GM19023 (cell line): Measurements from ENCODE around the gene PRF1.

Experiments used
- ATAC-seq: cut with Tn5 transposase; IDR thresholded peaks from one replicate; pipeline ENCODE4 v1.9.1; 2021; ENCODE audit warnings: mild to moderate bottlenecking, moderate library complexity; ENCODE audit not compliant: unreplicated experiment

The PRF1 gene

DNA sequence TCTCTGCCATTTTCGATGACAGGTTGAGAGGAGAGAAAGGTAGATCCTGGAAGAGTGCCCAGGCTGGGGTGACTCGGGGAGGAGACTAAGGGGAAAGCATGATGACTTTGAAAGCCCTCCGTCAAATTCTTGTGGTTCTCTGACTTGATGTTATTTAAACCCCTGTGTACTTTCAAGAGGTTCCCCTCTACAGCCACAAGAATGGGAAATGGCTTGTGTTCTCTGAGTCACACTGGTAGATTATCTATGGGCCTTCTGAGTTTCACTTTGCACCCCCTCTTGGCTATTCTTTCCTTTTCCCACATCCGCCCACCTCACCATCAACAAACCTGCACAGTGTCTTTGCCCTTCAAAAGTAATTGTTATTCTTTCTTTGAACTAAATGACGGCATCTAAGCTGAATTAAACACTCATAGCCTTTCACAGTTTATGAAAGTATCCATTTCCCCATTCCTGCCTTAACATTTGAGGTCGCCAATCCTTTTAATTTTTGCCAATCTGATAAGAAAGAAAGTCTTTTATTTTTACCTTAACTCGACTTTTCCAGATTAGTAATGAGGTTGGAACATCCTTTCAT, 24.1 kb downstream of the PRF1 start:
- no peak for ATAC-seq

DNA sequence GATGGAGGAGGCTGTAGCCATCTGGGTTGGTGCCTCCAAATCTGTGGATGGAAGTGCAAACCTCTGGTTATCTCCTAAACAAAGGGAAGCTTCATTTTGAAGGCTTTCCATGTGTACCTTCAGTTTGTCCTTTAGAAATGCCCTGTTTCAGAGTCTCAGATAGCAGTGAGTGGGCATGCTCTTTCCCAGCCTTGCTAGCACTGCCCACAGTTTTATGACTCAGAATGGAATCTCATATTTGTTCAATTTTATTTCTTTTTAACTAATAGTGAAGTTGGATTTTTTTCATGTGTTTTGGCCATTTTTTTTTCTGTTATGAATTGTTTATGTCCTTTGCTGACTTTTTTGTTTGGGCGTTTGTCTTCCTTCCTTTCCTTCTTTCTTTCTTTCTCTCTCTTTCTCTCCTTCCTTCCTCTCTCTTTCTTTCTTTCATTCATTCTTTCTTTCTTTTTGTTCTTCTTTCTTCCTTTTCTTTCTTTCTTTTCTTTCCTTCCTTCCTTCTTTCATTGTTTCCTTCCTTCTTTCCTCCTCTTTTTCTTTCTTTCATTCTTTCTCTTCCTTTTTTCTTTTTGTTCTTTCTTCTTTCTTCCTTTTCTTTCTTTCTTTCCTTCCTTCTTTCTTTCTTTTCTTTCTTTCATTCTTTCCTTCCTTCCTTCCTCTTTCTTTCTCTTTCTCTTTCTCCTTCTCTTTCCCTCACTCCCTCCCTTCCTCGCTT, 25.6 kb downstream of the PRF1 start:
- ATAC-seq = no peak

DNA sequence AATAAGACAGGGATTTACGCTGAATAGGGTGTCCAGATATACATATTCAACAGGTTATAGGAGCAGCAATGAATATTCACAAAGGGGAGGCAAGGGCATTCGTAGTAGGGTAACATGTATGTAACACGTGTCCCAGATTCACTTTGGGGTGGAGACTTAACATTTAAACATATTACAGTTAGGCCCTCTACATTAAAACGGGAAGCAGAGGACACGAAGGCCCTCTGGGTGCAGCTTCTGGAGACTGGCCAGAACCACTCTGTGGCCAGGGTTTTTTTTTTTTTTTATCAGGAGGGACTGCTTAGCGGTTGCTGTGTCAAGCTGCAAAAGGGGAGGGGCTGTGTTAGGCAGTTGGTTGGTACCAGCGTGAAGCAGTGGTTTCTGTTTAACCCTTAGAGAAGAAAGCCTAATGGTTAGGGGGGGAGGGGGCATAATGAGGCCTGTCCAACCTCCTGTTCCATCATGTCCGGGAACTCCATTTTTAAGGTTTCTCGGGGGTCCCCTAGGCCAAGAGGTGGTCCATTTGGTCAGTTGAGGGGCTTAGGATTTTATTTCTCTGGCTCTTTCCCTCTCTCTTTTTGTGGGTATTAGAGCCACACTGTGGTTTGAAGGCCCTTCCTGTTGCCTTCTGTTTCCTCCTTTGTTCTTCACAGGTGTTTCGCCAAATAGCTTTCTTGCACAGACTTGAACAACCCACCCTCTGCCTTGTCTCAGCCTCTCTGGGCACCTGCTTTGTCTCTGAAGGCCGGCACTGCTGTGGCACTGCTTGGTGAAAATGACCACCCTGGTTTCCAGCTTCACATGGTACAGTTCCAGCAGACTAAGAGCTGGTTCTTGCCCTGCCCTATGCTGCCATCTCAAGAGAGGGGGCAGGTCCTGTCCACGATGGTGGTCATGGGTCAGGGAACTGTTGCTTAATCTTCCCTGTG, 26.4 kb downstream of the PRF1 start:
- peak; percentile 59 for ATAC-seq

DNA sequence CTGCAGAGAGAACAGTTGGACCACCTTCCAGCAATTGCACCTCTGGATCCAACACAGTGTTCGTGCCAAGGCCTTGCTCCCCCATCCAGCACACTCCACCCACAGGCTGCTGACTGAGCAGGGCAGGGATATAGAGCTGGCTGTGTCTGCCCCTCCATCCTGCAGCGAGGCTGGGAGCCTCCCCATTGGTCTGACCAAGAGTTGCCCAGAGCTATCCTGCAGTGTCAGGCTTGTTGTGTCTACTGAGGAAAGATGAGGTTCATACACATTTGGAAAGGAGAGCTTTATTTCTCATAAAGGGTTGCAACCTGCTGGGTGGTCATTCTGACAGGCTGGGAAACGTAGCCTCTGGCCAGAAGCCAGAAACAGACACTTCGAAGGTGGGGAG, 27.1 kb downstream of the PRF1 start:
- no peak for ATAC-seq

DNA sequence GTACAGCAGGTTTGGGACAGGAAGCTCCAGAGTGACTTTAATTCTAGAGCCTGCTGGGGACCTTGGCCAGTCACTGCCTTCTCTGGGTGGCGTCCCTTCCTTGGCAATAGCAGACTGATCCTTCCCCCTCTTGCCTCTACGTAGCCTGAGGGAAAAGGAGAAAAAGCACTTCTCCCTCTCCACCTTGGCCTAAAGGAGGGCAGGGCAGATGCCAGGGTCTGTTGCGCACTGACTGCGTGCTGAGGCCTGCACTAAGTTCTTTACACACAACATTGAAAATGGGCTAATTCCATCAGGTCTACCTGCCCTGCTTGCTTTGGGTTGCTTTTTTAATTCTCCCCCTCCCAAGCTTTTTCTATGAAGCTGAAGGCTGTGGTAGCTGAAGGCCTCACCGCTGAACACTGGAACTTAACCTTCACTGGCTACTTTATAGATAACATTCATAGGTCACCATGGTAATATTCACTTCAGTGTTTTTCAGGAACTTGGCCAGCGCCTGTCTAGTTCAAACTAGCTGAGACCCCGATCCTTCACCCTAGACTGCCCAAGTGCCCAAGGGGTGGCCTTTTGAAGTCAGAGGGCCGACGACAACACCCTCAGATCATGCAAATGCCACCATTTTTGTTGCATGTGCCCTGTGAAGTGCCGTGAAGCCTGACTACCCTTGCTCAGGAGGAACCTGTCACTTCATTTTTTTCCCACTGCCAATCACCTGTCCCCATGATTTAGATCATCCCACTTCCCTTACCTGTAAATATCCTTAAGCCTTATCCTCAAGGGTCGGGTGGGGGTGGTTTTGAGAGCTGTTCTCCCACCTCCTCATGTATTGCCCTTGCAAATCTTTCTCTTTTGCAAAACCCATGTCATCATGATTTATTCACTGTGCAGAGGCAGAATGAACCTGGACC, 28.7 kb downstream of the PRF1 start:
- no peak for ATAC-seq

DNA sequence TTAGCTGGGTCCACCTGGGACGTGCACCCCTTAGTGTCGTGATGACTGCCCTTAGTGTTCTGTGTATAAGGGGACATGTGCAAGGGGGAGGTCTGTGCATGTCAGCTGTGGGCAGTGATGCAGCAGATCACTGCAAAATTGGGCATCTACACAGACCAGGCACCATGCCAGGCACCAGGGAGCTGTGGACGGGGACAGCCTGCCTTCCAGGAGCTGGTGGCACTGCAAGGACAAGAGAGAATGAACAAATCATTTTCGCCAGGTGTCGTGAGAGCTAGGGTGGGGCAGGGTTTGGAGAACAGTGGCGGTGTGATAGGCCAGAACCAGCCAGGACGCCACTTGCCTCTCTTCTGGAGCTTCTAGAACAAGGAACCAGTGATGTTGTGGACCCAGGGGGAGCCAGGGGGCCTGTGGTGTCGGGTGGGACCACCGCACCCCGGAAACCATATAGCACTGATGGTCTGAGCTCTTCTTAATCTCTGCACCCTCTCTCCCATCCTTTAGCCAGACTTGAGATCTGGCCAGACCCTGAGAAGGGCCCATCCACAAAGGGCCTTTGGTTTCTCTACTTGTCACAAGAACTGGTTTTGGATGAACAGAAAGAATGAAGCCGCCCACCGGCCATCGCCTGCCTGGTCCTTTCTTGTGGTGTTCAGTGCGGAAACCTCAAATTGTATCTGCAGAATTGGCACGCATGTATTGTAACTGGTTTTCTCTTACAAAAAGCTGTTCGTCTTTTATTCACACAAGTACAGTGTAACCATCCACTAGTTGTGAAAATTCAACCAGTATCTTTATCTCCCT, 30.7 kb downstream of the PRF1 start:
- ATAC-seq = no peak

DNA sequence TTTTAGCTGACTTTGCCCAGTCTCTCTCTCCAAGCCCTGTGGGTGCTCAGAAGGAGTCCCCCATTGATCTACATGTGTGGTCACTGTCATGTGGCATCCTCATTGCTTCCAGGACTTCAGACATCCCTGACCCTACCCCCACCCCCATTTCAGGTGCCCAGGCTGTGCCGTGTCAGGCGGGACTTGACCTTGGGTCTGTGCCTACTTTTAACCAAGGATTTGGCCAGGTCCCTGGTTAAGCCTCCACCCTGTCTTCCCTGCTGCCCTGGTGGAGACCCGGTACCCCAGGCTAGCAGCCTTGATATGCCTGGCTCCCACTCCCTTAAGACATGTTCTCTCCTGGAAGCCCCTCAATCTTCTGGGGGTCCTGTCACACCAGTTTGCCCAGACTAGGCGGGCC, 31.3 kb downstream of the PRF1 start:
- no peak for ATAC-seq

DNA sequence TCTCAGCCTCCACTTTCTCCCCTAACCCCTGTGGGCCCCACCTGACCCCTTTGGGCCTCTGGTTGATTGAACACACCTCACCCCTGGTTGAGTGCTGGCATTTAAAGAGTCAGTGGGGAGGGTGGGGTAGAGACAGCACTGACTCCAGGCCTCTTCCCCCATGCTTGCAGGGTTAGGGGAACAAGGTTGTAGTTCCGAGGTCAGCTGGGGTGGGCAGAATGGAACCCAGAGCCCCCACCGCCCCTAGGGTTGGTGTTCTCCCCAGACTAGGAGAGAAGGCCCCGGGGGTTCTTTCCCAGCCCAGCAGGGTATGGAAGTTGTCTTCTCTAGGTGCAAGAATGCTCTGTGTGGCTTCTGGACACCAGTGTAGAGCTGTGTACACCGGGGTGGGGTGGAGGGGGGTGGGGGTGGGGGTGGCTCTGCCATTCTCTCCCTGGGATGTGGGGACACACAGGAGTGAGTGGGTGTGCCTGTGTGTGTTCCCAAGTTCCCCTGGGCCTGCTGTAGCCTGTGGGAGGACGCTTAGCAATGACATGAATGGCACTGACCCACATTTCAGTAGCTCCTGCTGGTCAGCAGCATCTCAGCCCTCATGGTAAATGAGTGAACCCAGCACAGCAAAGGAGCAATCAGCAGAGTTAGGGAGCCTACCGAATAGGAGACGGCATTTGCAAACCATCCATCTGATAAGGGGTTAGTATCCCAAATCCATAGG, 33.6 kb downstream of the PRF1 start:
- no peak for ATAC-seq

DNA sequence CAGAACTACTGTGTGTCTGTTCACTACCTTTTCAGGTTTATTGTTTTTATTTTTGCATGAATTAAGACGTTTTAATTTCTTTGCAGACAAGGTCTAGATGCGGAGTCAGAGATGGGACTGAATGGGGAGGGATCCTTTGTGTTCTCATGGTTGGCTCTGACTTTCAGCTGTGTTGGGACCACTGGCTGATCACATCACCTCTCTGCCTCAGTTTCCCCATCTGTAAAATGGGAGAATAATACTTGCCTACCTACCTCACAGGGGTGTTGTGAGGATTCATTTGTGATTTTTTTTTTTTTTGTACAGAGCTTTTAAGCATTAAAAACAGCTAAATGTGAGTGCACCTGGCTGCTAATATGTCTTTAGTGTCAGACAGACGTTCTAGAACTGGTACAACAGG, 34.4 kb downstream of the PRF1 start:
- ATAC-seq = no peak

DNA sequence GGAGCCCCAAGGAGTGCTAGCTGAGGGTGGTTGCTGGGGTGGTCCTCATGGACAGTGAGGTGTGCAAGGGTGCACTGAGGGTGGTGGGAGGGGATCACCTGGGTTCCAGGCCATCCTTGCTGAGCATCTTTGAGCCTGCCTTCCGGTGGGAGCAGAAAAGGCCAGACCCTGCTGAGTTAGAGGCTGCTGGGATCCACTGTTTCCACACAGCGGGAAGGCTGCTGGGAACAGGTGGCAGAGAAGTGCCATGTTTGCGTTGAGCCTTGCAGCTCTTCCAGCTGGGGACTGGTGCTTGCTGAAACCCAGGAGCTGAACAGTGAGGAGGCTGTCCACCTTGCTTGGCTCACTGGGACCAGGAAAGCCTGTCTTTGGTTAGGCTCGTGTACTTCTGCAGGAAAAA, 34.9 kb downstream of the PRF1 start:
- ATAC-seq = no peak

DNA sequence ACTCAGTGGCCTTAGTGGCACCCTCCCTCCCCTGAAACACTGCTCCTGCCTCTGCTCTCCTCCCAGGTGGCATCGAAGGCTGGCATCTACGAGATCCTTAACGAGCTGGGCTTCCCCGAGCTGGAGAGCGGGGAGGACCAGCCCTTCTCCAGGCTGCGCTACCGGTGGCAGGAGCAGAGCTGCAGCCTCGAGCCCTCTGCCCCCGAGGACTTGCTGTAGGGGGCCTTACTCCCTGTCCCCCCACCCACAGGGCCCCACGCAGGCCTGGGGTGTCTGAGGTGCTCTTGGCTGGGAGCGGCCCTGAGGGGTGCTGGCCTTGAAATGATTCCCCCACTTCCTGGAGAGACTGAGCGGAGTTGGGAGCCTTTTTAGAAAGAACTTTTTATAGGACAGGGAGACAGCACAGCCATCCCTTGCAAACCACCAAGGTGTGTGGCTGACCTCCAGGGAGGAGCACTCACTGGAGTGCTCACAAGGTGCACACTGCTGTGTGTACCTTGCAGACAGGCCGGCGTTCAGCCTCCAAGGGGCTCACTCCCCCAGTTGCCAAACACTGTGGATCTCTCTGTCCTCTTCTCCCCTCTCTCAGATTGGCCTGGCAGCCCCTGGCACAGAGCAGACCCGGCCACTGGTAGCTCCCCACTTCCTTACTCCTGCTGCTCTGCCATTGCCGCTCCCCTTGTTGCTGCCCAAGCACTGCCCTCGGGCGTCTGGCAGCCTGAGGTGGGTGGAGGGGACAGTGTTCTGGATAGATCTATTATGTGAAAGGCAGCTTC, 35.8 kb downstream of the PRF1 start:
- ATAC-seq = no peak

DNA sequence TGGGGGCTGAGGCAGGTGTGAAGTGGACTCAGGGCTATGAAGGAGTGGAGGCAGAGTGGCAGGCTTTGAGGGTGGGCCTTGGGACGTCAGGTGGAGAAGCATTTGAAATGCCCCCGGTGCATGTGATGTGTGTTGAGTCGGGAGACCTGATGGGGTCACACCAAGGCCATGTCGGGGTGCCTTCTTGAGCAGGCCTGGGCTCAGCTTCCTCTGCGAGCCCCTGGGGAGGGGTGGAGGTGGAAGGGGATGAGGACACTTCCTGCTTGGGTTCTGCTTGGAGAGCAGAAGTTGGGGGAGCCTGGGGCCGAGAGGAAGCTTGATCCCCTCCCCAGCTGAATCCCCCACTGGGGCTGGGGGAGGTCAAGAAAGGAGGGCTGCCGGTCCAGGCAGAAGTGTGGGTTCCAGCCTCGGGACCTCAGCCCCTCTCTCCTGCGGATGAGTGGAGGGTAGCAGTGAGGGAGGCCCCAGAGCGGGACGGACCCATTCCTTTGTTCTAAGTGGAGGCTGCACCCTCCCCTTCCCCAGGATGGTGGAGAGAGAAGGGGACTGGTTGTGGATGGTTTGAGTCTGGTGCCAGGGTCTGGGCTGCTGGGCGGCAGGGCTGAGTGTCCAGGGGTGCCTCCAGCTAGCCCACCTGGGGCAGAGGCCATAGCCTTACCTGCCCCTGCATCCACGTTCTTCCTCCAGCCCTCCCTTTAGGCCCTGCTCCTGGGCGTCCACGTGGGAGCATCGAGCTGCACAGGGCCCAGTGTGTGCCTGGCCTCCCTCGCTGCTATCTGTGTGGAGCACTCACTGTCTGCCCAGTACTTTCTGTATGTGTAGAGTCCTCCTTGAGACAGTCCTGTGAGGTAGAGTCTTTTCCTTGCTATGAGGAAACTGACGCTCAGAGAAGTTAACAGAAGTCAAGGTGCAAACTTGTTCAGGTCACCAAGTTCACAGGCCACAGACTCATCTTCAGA, 36.7 kb downstream of the PRF1 start:
- no peak for ATAC-seq

DNA sequence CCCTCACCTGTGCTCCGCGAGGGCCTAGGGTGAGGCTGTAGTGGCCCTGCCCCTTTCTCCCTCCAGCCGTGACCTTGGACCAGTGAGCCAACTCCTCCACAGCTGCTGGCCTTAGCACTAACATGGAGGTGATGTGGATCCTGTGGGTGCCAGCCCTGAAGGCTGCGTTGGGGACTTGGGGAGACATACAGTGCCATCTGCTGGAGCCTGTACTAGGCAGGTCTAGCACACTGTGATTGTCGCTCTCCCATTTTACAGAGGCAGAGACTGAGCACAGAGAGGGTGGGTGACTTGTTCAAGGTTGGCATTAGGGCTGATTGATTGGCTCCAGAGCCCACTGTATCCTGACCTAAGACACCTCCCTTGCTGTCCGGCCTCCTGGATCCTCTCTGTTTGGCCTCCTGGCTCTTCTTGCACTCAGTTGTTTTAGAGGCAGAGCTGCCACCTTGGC, 37.6 kb downstream of the PRF1 start:
- ATAC-seq = no peak

DNA sequence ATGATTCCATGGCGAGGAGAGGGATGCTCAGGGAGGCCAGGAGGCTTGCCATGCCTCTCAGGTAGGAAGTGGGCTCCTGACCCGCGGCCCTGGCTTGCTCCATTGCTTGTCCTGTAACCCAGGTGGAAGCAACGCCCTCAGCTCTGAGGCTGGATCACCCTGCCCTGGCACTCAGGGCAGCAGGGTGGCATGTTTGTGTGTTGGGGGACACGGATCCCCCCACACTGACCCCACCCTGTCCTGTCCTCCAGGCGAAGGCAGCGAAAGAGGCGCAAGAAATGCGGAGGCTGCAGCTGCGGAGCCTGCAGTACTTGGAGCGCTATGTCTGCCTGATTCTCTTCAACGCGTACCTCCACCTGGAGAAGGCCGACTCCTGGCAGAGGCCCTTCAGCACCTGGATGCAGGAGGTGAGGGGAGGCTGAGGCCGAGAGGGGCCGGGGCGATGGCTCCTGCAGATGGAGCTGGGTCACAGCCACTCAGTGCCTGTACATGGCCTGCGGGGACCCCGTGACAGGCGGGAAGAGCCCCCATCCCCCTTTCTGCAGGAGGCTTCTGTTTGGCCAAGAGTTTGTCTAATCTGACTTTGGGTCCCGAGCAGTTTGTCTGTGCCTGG, 38.3 kb downstream of the PRF1 start:
- ATAC-seq = no peak

DNA sequence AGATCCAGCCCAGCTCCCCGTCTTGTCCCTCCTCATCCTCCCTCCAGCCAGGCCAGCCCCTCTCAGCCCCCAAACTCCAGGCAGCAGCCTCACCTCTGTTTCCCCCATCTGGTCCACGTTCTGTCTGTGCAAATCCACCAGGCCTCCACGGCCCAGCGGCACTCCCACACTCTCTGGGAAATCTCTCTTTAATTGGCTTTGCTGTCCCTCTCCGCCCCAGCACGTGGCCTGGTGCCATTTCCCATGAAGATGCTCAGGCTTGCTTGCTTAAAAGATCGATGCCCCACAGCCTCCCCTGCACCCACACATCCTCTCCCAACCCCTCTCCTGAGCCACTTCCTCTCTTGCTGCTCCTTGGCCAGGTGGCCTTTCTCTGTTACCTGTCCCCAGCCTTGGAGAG, 39.3 kb downstream of the PRF1 start:
- no peak for ATAC-seq

DNA sequence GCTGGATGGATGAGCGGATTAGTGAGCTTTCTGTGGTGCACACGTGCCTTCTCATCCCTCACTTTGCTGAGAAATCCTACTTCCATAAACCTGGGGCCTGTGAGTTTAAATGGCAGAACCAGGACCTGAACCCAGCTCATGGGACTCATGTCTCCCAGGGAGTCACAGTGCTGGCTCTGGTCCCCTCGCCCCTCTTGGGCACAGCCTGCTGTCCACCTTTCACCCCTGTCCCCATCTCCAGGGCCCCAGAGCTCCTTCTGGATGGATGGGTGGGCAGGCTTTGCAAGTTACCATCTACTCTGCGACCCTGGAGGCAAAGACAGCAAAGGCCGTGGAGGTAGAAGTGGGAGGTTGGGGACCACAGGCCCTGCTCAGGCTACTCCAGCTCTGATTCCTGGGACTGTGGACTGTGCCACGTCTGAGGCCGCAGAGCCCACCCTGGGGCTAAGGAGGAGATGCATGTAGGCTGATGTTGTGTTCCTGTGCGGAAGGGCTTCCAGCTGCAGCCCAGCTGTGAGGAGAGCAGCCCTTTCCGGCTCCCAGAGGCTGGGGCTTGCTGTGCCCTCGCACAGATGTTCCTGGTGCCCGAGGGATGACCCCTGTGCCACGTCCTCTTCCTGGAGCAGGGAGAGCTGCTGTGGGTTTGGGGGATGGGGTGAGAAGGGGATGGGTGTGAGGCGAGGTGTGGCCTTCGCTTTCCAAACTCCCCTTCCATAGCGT, 40.3 kb downstream of the PRF1 start:
- no peak for ATAC-seq
